ENCODE measurements around the gene CEP72. TPM values are rescaled to one million over a fixed set of nuclear protein-coding genes. Genes with fewer than 3 reads are reported as not detected.

The CEP72 gene
- total RNA-seq, 1 experiment from 2014 or later: 24.8 TPM

- Histone ChIP-seq H2BK120ac (ENCODE audit: low read depth, low read length, poor library complexity, severe bottlenecking) (no peak overlapping the region), H3K4me2 (ENCODE audit: insufficient read depth, insufficient read length, low read length) (no peak overlapping the region), H3K4ac (ENCODE audit: low read depth, low read length) (no peak overlapping the region), H3K79me2 (ENCODE audit: insufficient read depth, low read length) (no peaks in the 10 kb centered on the region), H3K9ac (ENCODE audit: extremely low read depth, insufficient read length, low read length) (no peak overlapping the region), H3K4me1 (ENCODE audit: insufficient read depth, low read length) (no peaks in the 10 kb centered on the region), H3T11ph (ENCODE audit: low read length) (no peak overlapping the region), H4K91ac (ENCODE audit: insufficient read length, low read depth, low read length) (no peak overlapping the region), H2AFZ (ENCODE audit: low read length) (no peak overlapping the region), H3K79me1 (ENCODE audit: insufficient read depth, low read depth, low read length, poor library complexity, severe bottlenecking) (no peaks in the 10 kb centered on the region), H3K23ac (ENCODE audit: insufficient read length, low read depth, low read length) (no peak overlapping the region), H2BK5ac (ENCODE audit: insufficient read length, low read length) (no peak overlapping the region), H4K20me1 (ENCODE audit: control insufficient read depth, insufficient read depth, insufficient read length) (no peaks in the 10 kb centered on the region), H4K8ac (replicated peaks; ENCODE audit: insufficient read length, low read depth, low read length) (no peak overlapping the region), H3K9me3 (ENCODE audit: control insufficient read depth, low read depth, low read length) (peaks cover 35% of the 10 kb centered on the region), H3K14ac (ENCODE audit: insufficient read depth, low read length) (no peak overlapping the region), H4K5ac (ENCODE audit: insufficient read length, low read depth, low read length) (no peak overlapping the region), H3K18ac (ENCODE audit: insufficient read length, low read depth, low read length) (no peak overlapping the region), H2BK20ac (ENCODE audit: low read depth, low read length, poor library complexity, severe bottlenecking) (no peak overlapping the region), H3K56ac (ENCODE audit: insufficient read length, low read depth, low read length) (no peak overlapping the region), H2BK15ac (ENCODE audit: low read depth, low read length) (no peak overlapping the region), H2BK12ac (ENCODE audit: insufficient read length, low read depth, low read length) (no peak overlapping the region), H3K23me2 (ENCODE audit: insufficient read length, low read depth, low read length, poor library complexity, severe bottlenecking) (no peaks in the 10 kb centered on the region), H3K27ac (ENCODE audit: insufficient read length, low read depth, low read length) (no peak overlapping the region), H3K27me3 (ENCODE audit: insufficient read depth, low read length) (no peaks in the 10 kb centered on the region), H2AK5ac (ENCODE audit: insufficient read length, low read length) (no peak overlapping the region)
- Mint-ChIP-seq H3K36me3 (ENCODE audit: insufficient read depth in 1 of 3, low read depth in 3 of 3) (peaks cover 4 to 30% (median 9%) of the 10 kb centered on the region in 3 experiments), H3K27ac (no peak overlapping the region), H3K4me1 (no peaks in the 10 kb centered on the region), H3K27me3 (ENCODE audit: low read depth) (no peaks in the 10 kb centered on the region), H3K4me3 (no peak overlapping the region), H3K9me3 (no peaks in the 10 kb centered on the region; a peak in 1 of 5 replicates)
- DNase-seq: no peak
- no peak for TF ChIP-seq CTCF (conservative IDR thresholded peaks at IDR 0.05)
- WGBS (ENCODE audit: extremely low coverage, insufficient read length, low lambda C conversion rate): no CpG with 5 or more reads among the region's 9 CpGs
These were observed 35.6 kb downstream of the CEP72 start for GRCh38 chr5:647727-648126.

All from H9 (cell line).